Erythroblast (primary cell): ENCODE results near the gene ZNF740.

Source experiments
- GATA1 ChIP-seq: IDR thresholded peaks from 2 replicates; pipeline ENCODE4 v1.6.1; 2011; ENCODE audit warnings: low read depth, mild to moderate bottlenecking, control low read depth, low read length, moderate library complexity
- POLR2A ChIP-seq: IDR thresholded peaks from 2 replicates; pipeline ENCODE4 v1.6.1; 2011; ENCODE audit warnings: mild to moderate bottlenecking, low read length

GRCh38 chr12:53211476-53212381 is 31.2 kb downstream of the ZNF740 start:
- TF ChIP-seq POLR2A: no peak
- TF ChIP-seq GATA1: no peak
